Measurements from ENCODE around the gene KDM8. TPM values are rescaled to one million over a fixed set of nuclear protein-coding genes. Genes with fewer than 3 reads are reported as not detected.
A peak's percentile ranks its signal among the peaks of the same experiment; 100 is the strongest.

The KDM8 gene
- total RNA-seq, 1 experiment from 2014 or later: 5.1 TPM

DNA sequence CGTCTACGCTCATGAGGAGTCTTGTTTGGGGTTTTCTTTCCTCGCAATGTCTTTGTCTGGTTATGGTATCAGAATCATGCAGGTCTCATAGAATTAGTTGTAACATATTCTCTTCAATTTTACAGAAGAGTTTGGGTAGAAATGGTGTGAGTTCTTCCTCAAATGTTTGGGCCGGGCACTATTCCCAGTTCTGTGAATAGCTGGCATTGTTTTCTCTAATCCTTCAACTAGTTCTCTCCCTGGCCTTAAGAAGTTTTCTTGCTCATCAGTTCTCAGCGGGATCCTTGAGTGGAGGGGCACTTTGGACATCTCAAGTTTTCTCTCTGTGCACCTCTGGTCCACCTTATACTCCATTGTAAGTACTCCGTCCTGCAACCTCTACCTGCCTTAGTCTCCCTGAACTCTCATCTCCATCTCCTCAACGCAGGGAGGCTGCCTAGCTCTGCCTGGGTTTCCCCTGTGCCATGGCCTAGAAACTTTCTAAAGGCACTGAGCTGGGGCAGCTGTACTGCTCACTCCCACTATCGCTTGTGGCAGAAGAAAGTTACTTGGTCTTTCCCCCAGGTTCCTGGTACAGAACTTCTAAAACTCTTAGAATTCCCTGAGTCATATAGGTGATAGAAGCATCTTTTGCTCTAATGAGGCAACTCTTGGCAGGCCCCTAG lies 48.3 kb downstream of the KDM8 start:
- Histone ChIP-seq H3K27me3 (ENCODE audit: insufficient read depth, low read depth) (no peaks in the 10 kb centered on the region), H3K27ac (no peak overlapping the region), H3K36me3 (ENCODE audit: low read depth) (peaks cover 30% of the 10 kb centered on the region), H3F3A (ENCODE audit: insufficient read depth, low read depth) (peaks cover 17% of the 10 kb centered on the region; the same call in 1 of the 2 replicates), H3K79me2 (ENCODE audit: low read depth) (peaks cover 5% of the 10 kb centered on the region), H3K9me2 (ENCODE audit: insufficient read depth) (no peaks in the 10 kb centered on the region), H3K4me3 (no peak overlapping the region), H3K4me2 (no peak overlapping the region), H4K20me1 (ENCODE audit: insufficient read depth) (no peaks in the 10 kb centered on the region), H2AFZ (no peak overlapping the region), H3K4me1 (replicated peaks; ENCODE audit: insufficient read depth) (peaks cover 22% of the 10 kb centered on the region), H3K9me3 (ENCODE audit: insufficient read depth, low read depth) (no peaks in the 10 kb centered on the region)
- POLR2A ChIA-PET (ENCODE audit: unreplicated experiment): interaction anchor here (0.5 kb wide), 1 partner anchor 17 kb away, joined by 3 read pairs; the partner anchor contains the start of gene NSMCE1
- no peak for TF ChIP-seq EZH2 (IDR thresholded peaks at IDR 0.05; ENCODE audit: low read depth)
- TF ChIP-seq, protein P1, sequence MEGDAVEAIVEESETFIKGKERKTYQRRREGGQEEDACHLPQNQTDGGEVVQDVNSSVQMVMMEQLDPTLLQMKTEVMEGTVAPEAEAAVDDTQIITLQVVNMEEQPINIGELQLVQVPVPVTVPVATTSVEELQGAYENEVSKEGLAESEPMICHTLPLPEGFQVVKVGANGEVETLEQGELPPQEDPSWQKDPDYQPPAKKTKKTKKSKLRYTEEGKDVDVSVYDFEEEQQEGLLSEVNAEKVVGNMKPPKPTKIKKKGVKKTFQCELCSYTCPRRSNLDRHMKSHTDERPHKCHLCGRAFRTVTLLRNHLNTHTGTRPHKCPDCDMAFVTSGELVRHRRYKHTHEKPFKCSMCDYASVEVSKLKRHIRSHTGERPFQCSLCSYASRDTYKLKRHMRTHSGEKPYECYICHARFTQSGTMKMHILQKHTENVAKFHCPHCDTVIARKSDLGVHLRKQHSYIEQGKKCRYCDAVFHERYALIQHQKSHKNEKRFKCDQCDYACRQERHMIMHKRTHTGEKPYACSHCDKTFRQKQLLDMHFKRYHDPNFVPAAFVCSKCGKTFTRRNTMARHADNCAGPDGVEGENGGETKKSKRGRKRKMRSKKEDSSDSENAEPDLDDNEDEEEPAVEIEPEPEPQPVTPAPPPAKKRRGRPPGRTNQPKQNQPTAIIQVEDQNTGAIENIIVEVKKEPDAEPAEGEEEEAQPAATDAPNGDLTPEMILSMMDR (conservative IDR thresholded peaks at IDR 0.05): no peak
- no TSS peak for BruUV-seq (replicated peaks)
- intact Hi-C loops (cut with micrococcal nuclease; ENCODE audit: unreplicated experiment): no loop called here
- DNase-seq: no peak
- CTCF ChIA-PET: no interaction called here

DNA sequence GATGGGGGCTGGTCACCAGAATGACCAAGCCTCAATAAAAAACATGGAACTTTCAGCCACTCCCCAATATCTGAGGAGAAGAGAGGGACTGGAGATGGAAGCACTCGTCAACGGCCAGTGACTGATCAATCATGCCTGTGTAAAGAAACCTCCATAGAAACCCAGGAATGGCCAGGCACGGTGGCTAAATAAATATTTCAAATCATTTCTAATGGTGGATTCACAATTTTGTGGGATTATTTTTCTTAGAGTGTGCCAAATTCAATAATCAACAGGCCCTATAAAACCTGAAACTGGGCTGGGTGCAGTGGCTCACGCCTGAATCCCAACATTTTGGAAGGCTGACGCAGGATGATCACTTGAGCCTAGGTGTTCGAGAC lies 48.9 kb downstream of the KDM8 start:
- H3K4me1 ChIP-seq (replicated peaks; ENCODE audit: insufficient read depth): peaks cover 22% of the 10 kb centered on the region
- intact Hi-C loops (cut with micrococcal nuclease; ENCODE audit: unreplicated experiment): no loop called here
- no peaks in the 10 kb centered on the region for H3K9me2 ChIP-seq (ENCODE audit: insufficient read depth)
- H3K4me2 ChIP-seq: no peak overlapping the region
- H3K27ac ChIP-seq: no peak overlapping the region
- peaks cover 17% of the 10 kb centered on the region for H3F3A ChIP-seq (ENCODE audit: insufficient read depth, low read depth)
- H3K27me3 ChIP-seq (ENCODE audit: insufficient read depth, low read depth): no peaks in the 10 kb centered on the region
- H3K4me3 ChIP-seq: no peak overlapping the region
- H3K79me2 ChIP-seq (ENCODE audit: low read depth): peaks cover 5% of the 10 kb centered on the region
- POLR2A ChIA-PET (ENCODE audit: unreplicated experiment): no interaction called here
- DNase-seq: no peak
- CTCF ChIA-PET: no interaction called here
- no peaks in the 10 kb centered on the region for H3K9me3 ChIP-seq (ENCODE audit: insufficient read depth, low read depth)
- peaks cover 34% of the 10 kb centered on the region for H3K36me3 ChIP-seq (ENCODE audit: low read depth)
- H4K20me1 ChIP-seq (ENCODE audit: insufficient read depth): no peaks in the 10 kb centered on the region
- TF ChIP-seq EZH2 (IDR thresholded peaks at IDR 0.05; ENCODE audit: low read depth): no peak
- TF ChIP-seq, protein P1 (conservative IDR thresholded peaks at IDR 0.05): no peak
- no TSS peak for BruUV-seq (replicated peaks)
- H2AFZ ChIP-seq: no peak overlapping the region

DNA sequence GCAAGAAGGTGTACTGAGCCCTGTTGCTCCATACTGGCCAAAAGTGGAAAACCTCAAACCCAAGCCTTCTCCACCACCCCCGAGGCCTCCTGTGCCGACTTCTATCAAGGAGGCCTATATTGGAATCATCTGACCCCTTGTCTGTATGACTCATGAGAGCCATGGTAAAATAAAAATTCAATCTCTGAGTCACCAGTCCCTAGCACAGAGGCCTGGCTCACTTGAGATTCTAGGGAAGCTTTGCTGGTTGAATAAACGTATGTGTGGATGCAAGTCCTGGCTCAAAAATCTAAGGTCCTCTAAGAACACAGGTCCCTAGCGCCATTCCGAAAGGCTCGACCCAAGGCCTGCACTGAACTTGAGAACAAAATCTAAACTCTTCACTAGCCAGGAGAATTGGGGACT lies 50.2 kb downstream of the KDM8 start:
- Histone ChIP-seq H3F3A (ENCODE audit: insufficient read depth, low read depth) (peaks cover 17% of the 10 kb centered on the region), H3K4me3 (no peak overlapping the region), H2AFZ (no peak overlapping the region), H3K9me2 (ENCODE audit: insufficient read depth) (no peaks in the 10 kb centered on the region), H3K4me1 (replicated peaks; ENCODE audit: insufficient read depth) (peaks cover 28% of the 10 kb centered on the region), H3K79me2 (ENCODE audit: low read depth) (peaks cover 5% of the 10 kb centered on the region), H4K20me1 (ENCODE audit: insufficient read depth) (no peaks in the 10 kb centered on the region), H3K9me3 (ENCODE audit: insufficient read depth, low read depth) (no peaks in the 10 kb centered on the region), H3K36me3 (ENCODE audit: low read depth) (peaks cover 36% of the 10 kb centered on the region), H3K4me2 (peak overlapping the region; percentile 13), H3K27me3 (ENCODE audit: insufficient read depth, low read depth) (no peaks in the 10 kb centered on the region), H3K27ac (peak overlapping the region; percentile 26)
- BruUV-seq (replicated peaks): no TSS peak
- peak in 1 of 2 experiments; percentile 60 for DNase-seq
- TF ChIP-seq, protein P1 (conservative IDR thresholded peaks at IDR 0.05): no peak
- TF ChIP-seq EZH2 (IDR thresholded peaks at IDR 0.05; ENCODE audit: low read depth): no peak
- ChIA-PET CTCF (no interaction called here), POLR2A (ENCODE audit: unreplicated experiment) (no interaction called here)
- intact Hi-C loops (cut with micrococcal nuclease; ENCODE audit: unreplicated experiment): no loop called here

Measured in PC-9 (cell line).